Myocyte (in vitro differentiated cells): ENCODE data around the gene G6PC3. TPM values are rescaled to one million over a fixed set of nuclear protein-coding genes. Genes with fewer than 3 reads are reported as not detected.
"Not testable (repeated sequence)": the region's sequence is repeated elsewhere in the genome, so short reads cannot be mapped to it uniquely, and the experiment has no call there.

Source experiments
- DNase-seq: peaks from one replicate; pipeline ENCODE4 v3.0.0-alpha.2; 2012; ENCODE audit warnings: low read depth
- total RNA-seq: library from RNA; depleted of rRNA; stranded (reverse); fragments of >200 nt; gene quantifications from 2 replicates; pipeline ENCODE4 v1.2.3, GENCODE V29; 2014

The G6PC3 gene
- total RNA-seq, 1 donor from 2014 or later = 44.6 TPM

GRCh38 chr17:44105941-44106340, 35.4 kb downstream of the G6PC3 start:
- no peak for DNase-seq

GRCh38 chr17:44106801-44107200, 36.3 kb downstream of the G6PC3 start:
- no peak for DNase-seq

- DNase-seq = peak; percentile 93
These were observed 38.1 kb downstream of the G6PC3 start for GRCh38 chr17:44108440-44109311.

- DNase-seq = no peak
These were observed 38.7 kb downstream of the G6PC3 start for GRCh38 chr17:44109312-44109630.

GRCh38 chr17:44110011-44110686, 39.6 kb downstream of the G6PC3 start:
- DNase-seq = no peak

GRCh38 chr17:44110823-44111633, 40.5 kb downstream of the G6PC3 start:
- peak; percentile 97 for DNase-seq

- DNase-seq = no peak
These were observed 41.2 kb downstream of the G6PC3 start for GRCh38 chr17:44111777-44112176.

GRCh38 chr17:44112284-44113280, 42.0 kb downstream of the G6PC3 start:
- peak; percentile 94 for DNase-seq

GRCh38 chr17:44113382-44113781, 42.8 kb downstream of the G6PC3 start:
- no peak for DNase-seq

GRCh38 chr17:44113868-44114840, 43.6 kb downstream of the G6PC3 start:
- no peak for DNase-seq

GRCh38 chr17:44115585-44116415, 45.3 kb downstream of the G6PC3 start:
- DNase-seq = peak; percentile 67

- DNase-seq = no peak
These were observed 46.8 kb downstream of the G6PC3 start for GRCh38 chr17:44117351-44117750.

GRCh38 chr17:44118427-44119050, 48.0 kb downstream of the G6PC3 start:
- no peak for DNase-seq

GRCh38 chr17:44119062-44119461, 48.5 kb downstream of the G6PC3 start:
- no peak for DNase-seq

GRCh38 chr17:44119798-44120197, 49.3 kb downstream of the G6PC3 start:
- DNase-seq = no peak

- not testable (repeated sequence) for DNase-seq
These were observed 49.7 kb downstream of the G6PC3 start for GRCh38 chr17:44120281-44120680.

- DNase-seq = no peak
These were observed 50.5 kb downstream of the G6PC3 start for GRCh38 chr17:44120851-44121605.
